Limb (tissue), 2 donors: ENCODE results near the gene C11orf58.
A peak's percentile ranks its signal among the peaks of the same experiment; 100 is the strongest.

ENCODE experiments used
- DNase-seq, 2 donors: peaks; one replicate each; pipeline ENCODE4 v3.0.0-alpha.2; 2016; ENCODE audit errors: extremely low spot score in 2 of 2

The C11orf58 gene

GRCh38 chr11:16801288-16801980 lies 63.0 kb downstream of the C11orf58 start:
- DNase-seq, result no peak

DNA sequence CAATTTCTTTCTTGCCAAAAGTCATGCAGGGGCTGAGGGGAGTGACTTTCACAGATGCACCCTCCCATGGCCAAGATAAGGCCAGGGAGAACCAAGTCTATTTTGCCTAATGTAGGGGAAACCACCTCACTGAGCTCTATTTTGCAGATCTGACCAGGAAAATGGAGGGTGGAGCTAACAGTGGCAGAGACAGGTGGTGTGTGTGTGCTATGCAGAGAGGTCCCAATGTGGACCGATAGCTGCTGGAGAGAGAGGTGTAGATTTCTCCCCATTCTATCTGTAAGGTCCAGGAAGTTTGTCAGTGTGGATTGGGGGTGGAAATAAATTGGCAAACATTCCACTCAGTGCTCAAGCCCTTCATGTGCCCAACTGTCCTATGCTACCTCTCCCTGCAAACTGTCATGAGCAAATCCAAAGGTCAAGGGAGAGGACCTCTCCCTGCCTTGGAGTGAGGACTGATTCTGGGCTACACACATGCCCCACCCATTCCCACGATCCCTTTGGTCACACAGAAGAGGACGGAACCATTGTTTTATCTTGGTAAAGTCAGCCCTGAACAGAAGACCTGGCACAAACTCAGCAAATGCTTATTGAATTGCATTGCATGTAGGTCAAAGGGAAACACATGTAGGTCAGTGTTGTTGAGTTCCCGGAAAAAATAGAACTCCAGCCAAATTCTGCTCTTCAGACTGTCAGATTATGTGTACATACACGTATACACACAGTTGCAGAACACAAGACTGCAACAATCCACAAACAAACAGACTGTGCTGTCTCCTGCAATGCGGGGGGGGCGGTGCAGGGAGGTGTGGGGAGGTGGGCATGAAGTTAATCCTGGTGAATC lies 65.9 kb downstream of the C11orf58 start:
- peak in 1 of 2 donors; percentile 45 for DNase-seq

- no peak for DNase-seq
These were observed 67.5 kb downstream of the C11orf58 start for GRCh38 chr11:16805938-16806337.

DNA sequence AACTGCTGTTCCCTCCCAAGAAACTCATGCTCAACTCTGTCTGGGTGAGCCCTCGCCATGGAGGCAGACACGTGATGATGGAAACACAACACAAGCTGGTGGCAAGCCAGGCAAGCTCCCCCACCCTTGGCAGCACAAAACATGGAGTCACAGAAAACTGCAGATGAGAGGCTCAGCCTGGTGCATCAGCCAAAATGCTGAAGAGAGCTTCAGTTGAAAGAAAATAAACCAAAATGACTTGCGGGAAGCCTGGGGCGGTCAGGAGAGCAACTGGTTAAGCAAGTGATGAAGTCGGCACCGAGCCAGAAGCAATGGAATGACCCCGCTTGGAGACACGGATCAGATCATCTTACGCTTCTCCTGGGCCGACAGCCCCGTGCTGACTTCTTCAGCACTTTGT lies 68.3 kb downstream of the C11orf58 start:
- DNase-seq, result peak in 1 of 2 donors; percentile 42

DNA sequence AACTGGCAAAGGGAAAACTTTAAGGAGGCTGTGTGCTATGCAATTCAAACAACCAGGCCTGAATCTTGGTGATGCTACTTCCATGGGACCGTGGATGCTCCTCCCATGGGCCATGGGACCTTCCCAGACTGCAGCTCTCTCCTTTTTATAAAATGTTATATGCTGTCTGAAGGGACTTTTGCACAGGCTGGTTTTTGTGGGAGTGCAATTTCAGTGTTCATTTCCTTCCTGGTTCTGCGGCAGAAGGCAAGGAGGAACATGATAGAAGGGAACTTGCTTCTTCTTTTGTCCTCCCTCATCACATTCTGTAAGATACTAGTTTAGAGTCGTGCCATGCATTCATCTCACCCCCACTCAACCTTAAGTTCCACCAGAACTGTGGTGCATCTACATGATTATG lies 68.9 kb downstream of the C11orf58 start:
- no peak for DNase-seq
